NCI-H1436 treated with DMSO at 0.1 percent for 48 hours (cell line): ENCODE data around the gene GNAT3.

ENCODE experiments used
- DNase-seq: peaks from one replicate; lab custom pipeline; 2025; lab: John Stamatoyannopoulos, UW

GNAT3 gene

GRCh38 chr7:80500325-80500724 lies 11.5 kb downstream of the GNAT3 start:
- DNase-seq = no peak

GRCh38 chr7:80499350-80499953 lies 12.4 kb downstream of the GNAT3 start:
- DNase-seq = no peak

GRCh38 chr7:80498481-80499349 lies 13.1 kb downstream of the GNAT3 start:
- DNase-seq = no peak

- DNase-seq = no peak
Measured at GRCh38 chr7:80496586-80496985, 15.3 kb downstream of the GNAT3 start.

GRCh38 chr7:80493121-80493849 lies 18.6 kb downstream of the GNAT3 start:
- DNase-seq = no peak

GRCh38 chr7:80491462-80491861 lies 20.4 kb downstream of the GNAT3 start:
- DNase-seq = no peak

GRCh38 chr7:80488851-80489370 lies 23.0 kb downstream of the GNAT3 start:
- no peak for DNase-seq

- no peak for DNase-seq
Measured at GRCh38 chr7:80488406-80488805, 23.5 kb downstream of the GNAT3 start.

- DNase-seq = no peak
Measured at GRCh38 chr7:80485721-80486120, 26.1 kb downstream of the GNAT3 start.

GRCh38 chr7:80482950-80483349 lies 28.9 kb downstream of the GNAT3 start:
- DNase-seq = no peak

GRCh38 chr7:80481196-80481884 lies 30.5 kb downstream of the GNAT3 start:
- DNase-seq = no peak

GRCh38 chr7:80480566-80480965 lies 31.3 kb downstream of the GNAT3 start:
- no peak for DNase-seq

- DNase-seq = no peak
Measured at GRCh38 chr7:80478683-80479082, 33.2 kb downstream of the GNAT3 start.

- no peak for DNase-seq
Measured at GRCh38 chr7:80476035-80476434, 35.8 kb downstream of the GNAT3 start.

- DNase-seq = no peak
Measured at GRCh38 chr7:80475383-80475782, 36.5 kb downstream of the GNAT3 start.

- DNase-seq = no peak
Measured at GRCh38 chr7:80473751-80474150, 38.1 kb downstream of the GNAT3 start.

- DNase-seq = no peak
Measured at GRCh38 chr7:80472491-80473200, 39.2 kb downstream of the GNAT3 start.

GRCh38 chr7:80468931-80469714 lies 42.7 kb downstream of the GNAT3 start:
- no peak for DNase-seq

- no peak for DNase-seq
Measured at GRCh38 chr7:80467069-80467468, 44.8 kb downstream of the GNAT3 start.

- no peak for DNase-seq
Measured at GRCh38 chr7:80466636-80467035, 45.2 kb downstream of the GNAT3 start.

- DNase-seq = no peak
Measured at GRCh38 chr7:80464211-80464610, 47.7 kb downstream of the GNAT3 start.
